Osteocyte (in vitro differentiated cells): Measurements from ENCODE around the gene GPX7. TPM values are rescaled to one million over a fixed set of nuclear protein-coding genes. Genes with fewer than 3 reads are reported as not detected.

Experiments
- DNase-seq: peaks from one replicate; pipeline ENCODE4 v3.0.0; 2021; ENCODE audit warnings: mixed read lengths; ENCODE audit not compliant: unreplicated experiment; ENCODE audit errors: extremely low spot score
- H3K27ac Mint-ChIP-seq: one replicate; pipeline ENCODE4 v1.8.0; 2021; ENCODE audit warnings: mild to moderate bottlenecking, mixed read lengths; ENCODE audit not compliant: unreplicated experiment
- H3K27me3 Mint-ChIP-seq: one replicate; pipeline ENCODE4 v1.8.0; 2021; ENCODE audit warnings: mixed read lengths; ENCODE audit not compliant: unreplicated experiment
- H3K36me3 Mint-ChIP-seq: one replicate; pipeline ENCODE4 v1.8.0; 2021; ENCODE audit warnings: mixed read lengths; ENCODE audit not compliant: unreplicated experiment
- H3K4me1 Mint-ChIP-seq: one replicate; pipeline ENCODE4 v1.8.0; 2021; ENCODE audit warnings: mixed read lengths; ENCODE audit not compliant: unreplicated experiment
- H3K4me3 Mint-ChIP-seq: one replicate; pipeline ENCODE4 v1.8.0; 2021; ENCODE audit warnings: mild to moderate bottlenecking, moderate library complexity, mixed read lengths; ENCODE audit not compliant: unreplicated experiment
- H3K9me3 Mint-ChIP-seq: one replicate; pipeline ENCODE4 v1.8.0; 2021; ENCODE audit warnings: mixed read lengths; ENCODE audit not compliant: unreplicated experiment
- total RNA-seq: library from RNA; stranded (reverse); gene quantifications from 2 replicates; pipeline ENCODE4 v1.2.1, GENCODE V29; 2021
- TF ChIP-seq, protein P1 (sequence below): fragments of 200-600 bp; sonication (generic); IDR thresholded peaks from 2 replicates; pipeline ENCODE4 v1.5.0; 2021; ENCODE audit warnings: antibody characterized with exemption, mild to moderate bottlenecking, moderate library complexity

GPX7 gene
- total RNA-seq, 1 donor from 2014 or later = 36.1 TPM

DNA sequence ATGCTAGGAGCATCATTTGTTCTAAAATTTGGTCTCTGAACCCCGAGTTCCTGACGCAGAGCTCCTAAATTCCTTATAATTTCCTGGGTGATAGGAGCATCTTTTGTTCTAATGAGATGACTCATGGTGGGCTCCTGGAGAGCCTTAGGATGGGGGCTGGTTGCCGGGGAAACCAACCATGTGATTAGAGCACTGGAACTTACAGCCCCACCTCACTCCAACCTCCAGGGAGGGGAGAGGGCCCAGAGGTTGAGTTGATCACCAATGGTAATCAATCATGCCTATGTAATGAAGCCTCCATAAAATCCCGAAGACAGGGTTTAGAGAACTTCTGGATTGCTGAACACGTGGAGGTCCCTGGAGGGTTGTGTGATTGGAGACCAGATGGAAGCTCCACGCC, 38.5 kb downstream of the GPX7 start:
- TF ChIP-seq, protein P1, sequence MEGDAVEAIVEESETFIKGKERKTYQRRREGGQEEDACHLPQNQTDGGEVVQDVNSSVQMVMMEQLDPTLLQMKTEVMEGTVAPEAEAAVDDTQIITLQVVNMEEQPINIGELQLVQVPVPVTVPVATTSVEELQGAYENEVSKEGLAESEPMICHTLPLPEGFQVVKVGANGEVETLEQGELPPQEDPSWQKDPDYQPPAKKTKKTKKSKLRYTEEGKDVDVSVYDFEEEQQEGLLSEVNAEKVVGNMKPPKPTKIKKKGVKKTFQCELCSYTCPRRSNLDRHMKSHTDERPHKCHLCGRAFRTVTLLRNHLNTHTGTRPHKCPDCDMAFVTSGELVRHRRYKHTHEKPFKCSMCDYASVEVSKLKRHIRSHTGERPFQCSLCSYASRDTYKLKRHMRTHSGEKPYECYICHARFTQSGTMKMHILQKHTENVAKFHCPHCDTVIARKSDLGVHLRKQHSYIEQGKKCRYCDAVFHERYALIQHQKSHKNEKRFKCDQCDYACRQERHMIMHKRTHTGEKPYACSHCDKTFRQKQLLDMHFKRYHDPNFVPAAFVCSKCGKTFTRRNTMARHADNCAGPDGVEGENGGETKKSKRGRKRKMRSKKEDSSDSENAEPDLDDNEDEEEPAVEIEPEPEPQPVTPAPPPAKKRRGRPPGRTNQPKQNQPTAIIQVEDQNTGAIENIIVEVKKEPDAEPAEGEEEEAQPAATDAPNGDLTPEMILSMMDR = no peak
- Mint-ChIP-seq H3K27me3 (peaks cover 3% of the 10 kb centered on the region), H3K4me3 (no peak overlapping the region), H3K36me3 (no peaks in the 10 kb centered on the region), H3K27ac (no peak overlapping the region), H3K4me1 (no peaks in the 10 kb centered on the region), H3K9me3 (no peaks in the 10 kb centered on the region)
- DNase-seq = no peak

GRCh38 chr1:52641307-52641706, 39.1 kb downstream of the GPX7 start:
- H3K4me1 Mint-ChIP-seq = no peaks in the 10 kb centered on the region
- H3K27ac Mint-ChIP-seq = no peak overlapping the region
- H3K27me3 Mint-ChIP-seq = peaks cover 3% of the 10 kb centered on the region
- no peak overlapping the region for H3K4me3 Mint-ChIP-seq
- no peak for DNase-seq
- TF ChIP-seq, protein P1 = no peak
- no peaks in the 10 kb centered on the region for H3K9me3 Mint-ChIP-seq
- no peaks in the 10 kb centered on the region for H3K36me3 Mint-ChIP-seq

- Mint-ChIP-seq H3K4me3 (no peak overlapping the region), H3K27ac (no peak overlapping the region), H3K36me3 (no peaks in the 10 kb centered on the region), H3K4me1 (no peaks in the 10 kb centered on the region), H3K9me3 (no peaks in the 10 kb centered on the region), H3K27me3 (peaks cover 6% of the 10 kb centered on the region)
- DNase-seq = no peak
- TF ChIP-seq, protein P1 = no peak
These were observed 43.1 kb downstream of the GPX7 start for GRCh38 chr1:52645261-52645660.

DNA sequence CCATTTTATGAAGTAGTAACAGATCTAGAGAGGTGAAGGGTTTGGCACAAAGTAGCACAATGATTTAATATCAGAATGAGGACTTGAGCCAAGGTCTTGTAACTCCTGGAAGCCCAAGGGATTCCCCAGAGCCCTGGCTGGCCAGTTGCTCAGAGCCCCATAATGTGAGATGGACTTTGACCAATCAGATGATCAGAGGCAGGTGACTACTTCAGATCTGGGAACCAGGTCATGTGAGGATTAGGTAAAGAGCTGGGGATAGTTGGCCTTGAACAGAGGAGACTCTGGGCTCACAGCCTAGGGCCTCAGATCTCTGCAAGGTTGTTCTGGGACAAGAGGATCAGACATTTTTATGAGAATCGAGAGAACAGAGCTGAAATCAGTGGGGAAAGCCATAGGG, 49.7 kb downstream of the GPX7 start:
- H3K4me3 Mint-ChIP-seq = no peak overlapping the region
- H3K27me3 Mint-ChIP-seq = peaks cover 5% of the 10 kb centered on the region
- no peaks in the 10 kb centered on the region for H3K9me3 Mint-ChIP-seq
- no peaks in the 10 kb centered on the region for H3K4me1 Mint-ChIP-seq
- no peak for DNase-seq
- TF ChIP-seq, protein P1 = no peak
- no peaks in the 10 kb centered on the region for H3K36me3 Mint-ChIP-seq
- no peak overlapping the region for H3K27ac Mint-ChIP-seq

GRCh38 chr1:52653207-52653849, 51.2 kb downstream of the GPX7 start:
- Mint-ChIP-seq H3K36me3 (no peaks in the 10 kb centered on the region), H3K27me3 (peaks cover 1% of the 10 kb centered on the region), H3K4me3 (no peak overlapping the region), H3K27ac (no peak overlapping the region), H3K4me1 (no peaks in the 10 kb centered on the region), H3K9me3 (no peaks in the 10 kb centered on the region)
- TF ChIP-seq, protein P1 = no peak
- no peak for DNase-seq
